ENCODE data around the gene GPR137.

The GPR137 gene

GRCh38 chr11:64253043-64253442 is 32.6 kb upstream of the GPR137 start:
- H3K9me3 Mint-ChIP-seq, result no peaks in the 10 kb centered on the region
- peaks cover 59% of the 10 kb centered on the region for H3K36me3 Mint-ChIP-seq (ENCODE audit: low read depth)
- peaks cover 51% of the 10 kb centered on the region for H3K4me1 Mint-ChIP-seq (ENCODE audit: low read depth)
- peaks cover 9% of the 10 kb centered on the region for H3K27me3 Mint-ChIP-seq
- H3K4me3 Mint-ChIP-seq, result peak overlapping the region; percentile 99
- peak overlapping the region; percentile 88 for H3K27ac Mint-ChIP-seq
- intact Hi-C loops (cut with micrococcal nuclease), result loop anchor here (2.0 to 5.0 kb wide), 2 partner anchors 16 to 49 kb away; partner anchors contain the start of gene CATSPERZ

DNA sequence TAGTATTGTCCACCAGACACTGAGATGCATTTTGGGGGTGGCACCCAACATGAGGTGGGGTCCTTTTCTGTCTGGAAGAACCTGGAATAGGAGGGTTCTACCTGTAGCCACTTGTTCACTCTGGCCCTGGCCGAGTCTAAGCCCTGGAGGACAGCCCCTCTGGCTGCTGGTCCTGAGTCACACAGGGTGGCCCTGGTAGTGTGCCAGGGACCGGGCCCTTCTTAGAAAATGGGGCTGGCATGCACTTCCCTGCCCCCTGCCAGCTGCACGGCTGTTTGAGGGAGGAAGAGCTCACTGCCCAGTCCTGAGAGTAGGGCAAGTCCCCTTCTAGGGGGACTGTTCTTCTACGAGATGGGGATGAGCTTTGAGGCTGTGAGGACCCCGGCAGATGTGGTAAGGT is 32.2 kb upstream of the GPR137 start:
- Mint-ChIP-seq H3K9me3 (no peaks in the 10 kb centered on the region), H3K4me3 (peak overlapping the region; percentile 99), H3K27ac (peak overlapping the region; percentile 31)

DNA sequence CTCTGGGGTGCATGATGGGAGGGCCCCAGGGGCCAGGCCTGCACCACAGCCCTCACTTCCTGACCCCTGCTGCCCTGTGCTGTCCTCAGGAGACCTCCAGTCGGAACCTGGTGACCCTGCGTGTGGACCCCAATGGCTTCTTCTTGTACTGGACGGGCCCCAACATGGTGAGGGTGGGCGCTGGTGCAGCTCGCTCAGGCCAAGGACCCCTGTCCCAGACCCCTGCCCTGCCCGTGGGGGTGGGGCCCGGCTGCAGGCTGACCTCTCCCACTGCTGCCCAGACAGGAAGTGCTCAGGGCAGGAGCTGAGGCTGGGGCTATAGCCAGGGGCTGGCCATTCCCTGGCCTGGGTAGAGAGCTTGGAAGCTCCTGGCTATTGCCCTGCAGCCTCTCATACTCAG is 31.3 kb upstream of the GPR137 start:
- Mint-ChIP-seq H3K4me1 (ENCODE audit: low read depth) (peaks cover 42% of the 10 kb centered on the region), H3K4me3 (no peak overlapping the region), H3K36me3 (ENCODE audit: low read depth) (peaks cover 72% of the 10 kb centered on the region), H3K27me3 (peaks cover 9% of the 10 kb centered on the region), H3K27ac (peak overlapping the region; percentile 31), H3K9me3 (no peaks in the 10 kb centered on the region)
- intact Hi-C loops (cut with micrococcal nuclease), result loop anchor here (5.0 kb wide), 1 partner anchor 48 kb away; the partner anchor contains the start of gene CATSPERZ

More for the DNA sequence above, 32.2 kb upstream of the GPR137 start:
- H3K27me3 Mint-ChIP-seq, result peaks cover 9% of the 10 kb centered on the region
- intact Hi-C loops (cut with micrococcal nuclease), result loop anchor here (2.0 to 5.0 kb wide), 2 partner anchors 15 to 49 kb away; partner anchors contain the start of gene CATSPERZ
- H3K36me3 Mint-ChIP-seq (ENCODE audit: low read depth), result peaks cover 63% of the 10 kb centered on the region
- H3K4me1 Mint-ChIP-seq (ENCODE audit: low read depth), result peaks cover 47% of the 10 kb centered on the region

- H3K36me3 Mint-ChIP-seq (ENCODE audit: low read depth), result peaks cover 83% of the 10 kb centered on the region
- no peak overlapping the region for H3K27ac Mint-ChIP-seq
- H3K9me3 Mint-ChIP-seq, result no peaks in the 10 kb centered on the region
- H3K4me1 Mint-ChIP-seq (ENCODE audit: low read depth), result peaks cover 47% of the 10 kb centered on the region
- peaks cover 4% of the 10 kb centered on the region for H3K27me3 Mint-ChIP-seq
- no peak overlapping the region for H3K4me3 Mint-ChIP-seq
- intact Hi-C loops (cut with micrococcal nuclease), result no loop called here
Measured at GRCh38 chr11:64255135-64256128, 30.2 kb upstream of the GPR137 start.

DNA sequence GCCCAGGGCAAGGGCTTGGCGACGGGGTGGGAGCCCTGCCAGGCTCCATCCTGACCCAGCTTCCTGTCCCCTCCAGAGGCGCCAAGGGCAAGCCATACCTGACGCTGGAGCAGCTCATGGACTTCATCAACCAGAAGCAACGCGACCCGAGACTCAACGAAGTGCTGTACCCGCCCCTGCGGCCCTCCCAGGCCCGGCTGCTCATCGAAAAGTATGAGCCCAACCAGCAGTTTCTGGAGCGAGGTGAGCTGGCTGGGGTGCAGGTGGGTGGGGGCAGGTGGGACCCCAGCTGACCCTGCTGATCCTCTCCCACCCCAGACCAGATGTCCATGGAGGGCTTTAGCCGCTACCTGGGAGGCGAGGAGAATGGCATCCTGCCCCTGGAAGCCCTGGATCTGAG is 29.3 kb upstream of the GPR137 start:
- no peaks in the 10 kb centered on the region for H3K27me3 Mint-ChIP-seq
- peaks cover 91% of the 10 kb centered on the region for H3K36me3 Mint-ChIP-seq (ENCODE audit: low read depth)
- intact Hi-C loops (cut with micrococcal nuclease), result no loop called here
- no peaks in the 10 kb centered on the region for H3K9me3 Mint-ChIP-seq
- H3K4me3 Mint-ChIP-seq, result no peak overlapping the region
- peaks cover 38% of the 10 kb centered on the region for H3K4me1 Mint-ChIP-seq (ENCODE audit: low read depth)
- H3K27ac Mint-ChIP-seq, result no peak overlapping the region

DNA sequence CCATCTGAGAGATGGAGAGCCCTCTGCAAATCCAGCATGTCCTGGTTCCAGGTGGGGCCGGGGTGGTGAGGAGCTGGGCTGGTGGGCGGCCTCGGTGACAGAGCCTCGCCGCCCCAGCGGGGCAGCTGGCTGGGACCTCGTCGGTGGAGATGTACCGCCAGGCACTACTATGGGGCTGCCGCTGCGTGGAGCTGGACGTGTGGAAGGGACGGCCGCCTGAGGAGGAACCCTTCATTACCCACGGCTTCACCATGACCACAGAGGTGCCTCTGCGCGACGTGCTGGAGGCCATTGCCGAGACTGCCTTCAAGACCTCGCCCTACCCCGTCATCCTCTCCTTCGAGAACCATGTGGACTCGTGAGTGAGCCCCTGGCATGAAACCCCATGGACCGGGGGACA is 27.3 kb upstream of the GPR137 start:
- intact Hi-C loops (cut with micrococcal nuclease), result no loop called here
- Mint-ChIP-seq H3K27me3 (no peaks in the 10 kb centered on the region), H3K4me1 (ENCODE audit: low read depth) (peaks cover 22% of the 10 kb centered on the region), H3K36me3 (ENCODE audit: low read depth) (peaks cover 100% of the 10 kb centered on the region), H3K9me3 (no peaks in the 10 kb centered on the region), H3K4me3 (no peak overlapping the region), H3K27ac (no peak overlapping the region)

DNA sequence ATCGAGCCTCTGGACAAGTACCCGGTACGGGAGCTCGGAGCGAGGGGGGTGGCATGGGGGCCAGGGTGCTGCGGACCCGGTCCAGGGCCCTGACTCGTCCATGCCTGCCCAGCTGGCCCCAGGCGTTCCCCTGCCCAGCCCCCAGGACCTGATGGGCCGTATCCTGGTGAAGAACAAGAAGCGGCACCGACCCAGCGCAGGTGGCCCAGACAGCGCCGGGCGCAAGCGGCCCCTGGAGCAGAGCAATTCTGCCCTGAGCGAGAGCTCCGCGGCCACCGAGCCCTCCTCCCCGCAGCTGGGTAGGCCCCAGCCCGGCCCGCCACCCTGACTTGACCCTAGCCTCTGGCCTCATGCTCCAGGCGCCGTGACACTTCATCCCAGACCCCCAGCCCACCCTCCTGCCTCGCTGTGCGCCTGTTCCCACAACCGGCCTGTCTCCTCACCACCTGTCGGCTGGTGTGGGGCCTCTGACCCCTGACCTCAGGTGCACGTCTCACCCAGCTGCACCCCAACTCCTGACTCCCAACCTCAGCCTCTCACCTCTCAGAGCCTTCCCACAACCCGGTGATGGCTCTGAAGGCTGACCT is 26.6 kb upstream of the GPR137 start:
- peaks cover 15% of the 10 kb centered on the region for H3K4me1 Mint-ChIP-seq (ENCODE audit: low read depth)
- no peaks in the 10 kb centered on the region for H3K27me3 Mint-ChIP-seq
- H3K4me3 Mint-ChIP-seq, result no peak overlapping the region
- H3K9me3 Mint-ChIP-seq, result no peaks in the 10 kb centered on the region
- intact Hi-C loops (cut with micrococcal nuclease), result no loop called here
- H3K36me3 Mint-ChIP-seq (ENCODE audit: low read depth), result peaks cover 100% of the 10 kb centered on the region
- no peak overlapping the region for H3K27ac Mint-ChIP-seq

GRCh38 chr11:64259533-64260067 is 26.0 kb upstream of the GPR137 start:
- Mint-ChIP-seq H3K27ac (no peak overlapping the region), H3K9me3 (no peaks in the 10 kb centered on the region), H3K4me3 (no peak overlapping the region), H3K4me1 (ENCODE audit: low read depth) (peaks cover 10% of the 10 kb centered on the region), H3K36me3 (ENCODE audit: low read depth) (peaks cover 100% of the 10 kb centered on the region), H3K27me3 (no peaks in the 10 kb centered on the region)
- intact Hi-C loops (cut with micrococcal nuclease), result no loop called here

- peaks cover 100% of the 10 kb centered on the region for H3K36me3 Mint-ChIP-seq (ENCODE audit: low read depth)
- no peaks in the 10 kb centered on the region for H3K27me3 Mint-ChIP-seq
- H3K4me3 Mint-ChIP-seq, result no peak overlapping the region
- intact Hi-C loops (cut with micrococcal nuclease), result no loop called here
- no peaks in the 10 kb centered on the region for H3K9me3 Mint-ChIP-seq
- H3K27ac Mint-ChIP-seq, result no peak overlapping the region
- H3K4me1 Mint-ChIP-seq (ENCODE audit: low read depth), result peaks cover 11% of the 10 kb centered on the region
Measured at GRCh38 chr11:64260147-64260708, 25.4 kb upstream of the GPR137 start.

- Mint-ChIP-seq H3K36me3 (ENCODE audit: low read depth) (peaks cover 100% of the 10 kb centered on the region), H3K9me3 (no peaks in the 10 kb centered on the region), H3K4me1 (ENCODE audit: low read depth) (peaks cover 25% of the 10 kb centered on the region), H3K27ac (no peak overlapping the region), H3K27me3 (no peaks in the 10 kb centered on the region), H3K4me3 (no peak overlapping the region)
- intact Hi-C loops (cut with micrococcal nuclease), result no loop called here
Measured at GRCh38 chr11:64261556-64262080, 24.0 kb upstream of the GPR137 start.

GRCh38 chr11:64262271-64263002 is 23.2 kb upstream of the GPR137 start:
- Mint-ChIP-seq H3K4me3 (no peak overlapping the region), H3K4me1 (ENCODE audit: low read depth) (peaks cover 34% of the 10 kb centered on the region), H3K36me3 (ENCODE audit: low read depth) (peaks cover 100% of the 10 kb centered on the region), H3K27ac (no peak overlapping the region), H3K9me3 (no peaks in the 10 kb centered on the region), H3K27me3 (no peaks in the 10 kb centered on the region)
- intact Hi-C loops (cut with micrococcal nuclease), result no loop called here

DNA sequence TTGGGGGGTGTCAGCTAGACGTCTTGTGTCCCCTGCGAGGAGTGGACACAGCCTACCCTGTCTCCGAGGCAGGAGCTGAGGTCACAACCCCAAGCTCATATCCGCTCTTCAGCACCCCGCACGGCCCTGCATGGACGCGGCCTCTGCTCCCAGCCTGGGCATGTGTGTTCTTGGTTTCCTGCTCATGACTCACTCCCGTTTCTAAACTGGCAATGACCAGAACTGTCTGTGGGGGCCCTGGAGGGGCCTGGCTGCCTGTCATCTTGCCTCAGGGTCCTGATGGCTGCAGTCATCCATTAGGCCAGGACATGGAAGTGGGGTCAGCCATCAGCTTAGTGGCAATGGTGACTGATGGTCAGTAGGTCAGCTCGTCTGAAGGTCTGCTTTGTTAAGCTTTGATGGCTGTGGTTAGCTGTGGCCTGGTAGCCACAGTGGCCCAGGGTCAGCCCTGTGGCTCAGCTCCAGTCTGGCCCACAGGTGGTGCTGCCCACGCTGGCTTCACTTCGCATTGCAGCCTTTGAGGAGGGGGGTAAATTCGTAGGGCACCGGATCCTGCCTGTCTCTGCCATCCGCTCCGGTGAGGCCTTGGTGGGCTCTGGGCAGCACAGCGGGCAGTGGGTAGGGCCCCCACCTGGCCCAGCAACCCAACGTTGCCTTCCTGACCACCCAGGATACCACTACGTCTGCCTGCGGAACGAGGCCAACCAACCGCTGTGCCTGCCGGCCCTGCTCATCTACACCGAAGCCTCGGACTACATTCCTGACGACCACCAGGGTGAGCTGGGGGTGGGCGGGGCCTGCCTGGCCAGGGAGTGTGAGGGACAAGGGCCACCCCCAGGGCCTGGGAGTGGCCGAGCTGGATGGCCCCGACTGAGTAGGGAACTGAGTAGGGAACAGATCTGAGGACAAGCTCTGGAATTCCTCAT is 22.4 kb upstream of the GPR137 start:
- H3K36me3 Mint-ChIP-seq (ENCODE audit: low read depth), result peaks cover 100% of the 10 kb centered on the region
- peaks cover 42% of the 10 kb centered on the region for H3K4me1 Mint-ChIP-seq (ENCODE audit: low read depth)
- intact Hi-C loops (cut with micrococcal nuclease), result no loop called here
- H3K27me3 Mint-ChIP-seq, result no peaks in the 10 kb centered on the region
- H3K9me3 Mint-ChIP-seq, result no peaks in the 10 kb centered on the region
- H3K27ac Mint-ChIP-seq, result no peak overlapping the region
- no peak overlapping the region for H3K4me3 Mint-ChIP-seq

All from dendritic cell treated with granulocyte-macrophage colony-stimulating factor and Interleukin-4, amounts not matched to agents 40 ng/mL and 50 ng/mL, for 4 days (primary cell).